Right atrium auricular region (tissue), 2 donors: ENCODE measurements around the gene KREMEN2. TPM values are rescaled to one million over a fixed set of nuclear protein-coding genes. Genes with fewer than 3 reads are reported as not detected.

ENCODE experiments used
- DNase-seq: peaks from one replicate; pipeline ENCODE4 v3.0.0-alpha.2; 2019; ENCODE audit warnings: low spot score
- H3K27ac ChIP-seq, 2 donors: fragments of 200-600 bp; sonication (generic); 1 replicate in 1 of 2; 2 replicates in 1 of 2; pipeline ENCODE4 v1.5.1; 2016 to 2019
- H3K27me3 ChIP-seq, 2 donors: fragments of 200-600 bp; sonication (generic); one replicate each; pipeline versions ENCODE4 v1.5.1 to v1.6.0; 2017 to 2019
- H3K36me3 ChIP-seq: fragments of 200-600 bp; sonication (generic); one replicate; pipeline ENCODE4 v1.5.1; 2016
- H3K4me1 ChIP-seq, 2 donors: fragments of 200-600 bp; sonication (generic); one replicate each; pipeline versions ENCODE4 v1.5.1 to v1.6.0; 2017 to 2019
- H3K4me3 ChIP-seq, 2 donors: fragments of 200-600 bp; sonication (generic); 1 replicate in 1 of 2; 2 replicates in 1 of 2; pipeline ENCODE4 v1.5.1; 2017 to 2019; ENCODE audit warnings: mild to moderate bottlenecking in 1 of 2, moderate library complexity in 1 of 2
- H3K9me3 ChIP-seq, 2 donors: fragments of 200-600 bp; sonication (generic); one replicate each; pipeline ENCODE4 v1.5.1; 2019
- total RNA-seq, 2 donors: library from RNA; depleted of rRNA; stranded (reverse); fragments of >200 nt; gene quantifications; one replicate each; pipeline ENCODE4 v1.1.0, GENCODE V29; 2016
- TF ChIP-seq, protein P1 (sequence below), 2 donors: fragments of 200-600 bp; sonication (generic); IDR thresholded peaks; one replicate each; pipeline ENCODE4 v1.5.1; 2019; ENCODE audit warnings: antibody characterized with exemption in 2 of 2

Gene KREMEN2
- total RNA-seq, 2 donors from 2014 or later: not detected

DNA sequence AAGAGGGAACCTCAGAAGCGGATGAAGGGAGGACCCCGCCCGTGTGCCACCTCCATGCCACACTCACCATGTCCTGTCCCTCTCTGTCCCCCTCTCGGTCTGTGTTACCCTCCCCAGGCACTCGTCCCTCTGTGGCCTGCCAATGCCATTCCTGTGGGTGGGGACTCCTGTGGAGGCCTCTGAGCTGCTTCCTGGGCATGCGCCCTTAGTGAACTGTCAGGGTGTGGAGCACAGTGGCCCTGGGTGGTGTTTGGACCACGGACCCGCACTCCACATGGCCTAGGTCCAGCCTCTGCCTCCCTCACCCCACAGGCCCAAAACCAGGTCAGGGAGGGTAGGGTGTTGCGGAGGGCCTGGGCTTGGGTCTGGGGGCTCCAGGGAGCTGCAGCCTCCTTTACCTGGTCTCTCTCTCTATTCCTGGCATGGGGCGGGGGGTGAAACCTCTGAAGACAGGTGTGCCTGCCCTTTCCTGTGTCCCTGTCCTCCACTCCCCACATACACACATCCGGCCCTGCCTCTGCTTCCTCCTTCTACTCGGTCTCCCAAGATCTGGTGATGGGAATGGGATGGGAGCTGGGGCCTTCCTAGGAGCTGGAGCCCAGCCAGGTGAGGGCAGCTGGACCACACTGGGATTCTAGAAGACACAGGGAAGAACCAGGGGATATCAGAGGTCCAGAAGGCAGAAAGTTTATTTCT lies 27.6 kb downstream of the KREMEN2 start:
- TF ChIP-seq, protein P1, sequence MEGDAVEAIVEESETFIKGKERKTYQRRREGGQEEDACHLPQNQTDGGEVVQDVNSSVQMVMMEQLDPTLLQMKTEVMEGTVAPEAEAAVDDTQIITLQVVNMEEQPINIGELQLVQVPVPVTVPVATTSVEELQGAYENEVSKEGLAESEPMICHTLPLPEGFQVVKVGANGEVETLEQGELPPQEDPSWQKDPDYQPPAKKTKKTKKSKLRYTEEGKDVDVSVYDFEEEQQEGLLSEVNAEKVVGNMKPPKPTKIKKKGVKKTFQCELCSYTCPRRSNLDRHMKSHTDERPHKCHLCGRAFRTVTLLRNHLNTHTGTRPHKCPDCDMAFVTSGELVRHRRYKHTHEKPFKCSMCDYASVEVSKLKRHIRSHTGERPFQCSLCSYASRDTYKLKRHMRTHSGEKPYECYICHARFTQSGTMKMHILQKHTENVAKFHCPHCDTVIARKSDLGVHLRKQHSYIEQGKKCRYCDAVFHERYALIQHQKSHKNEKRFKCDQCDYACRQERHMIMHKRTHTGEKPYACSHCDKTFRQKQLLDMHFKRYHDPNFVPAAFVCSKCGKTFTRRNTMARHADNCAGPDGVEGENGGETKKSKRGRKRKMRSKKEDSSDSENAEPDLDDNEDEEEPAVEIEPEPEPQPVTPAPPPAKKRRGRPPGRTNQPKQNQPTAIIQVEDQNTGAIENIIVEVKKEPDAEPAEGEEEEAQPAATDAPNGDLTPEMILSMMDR (IDR thresholded peaks at IDR 0.05): no peak
- Histone ChIP-seq H3K4me1 (peaks cover 0 to under 1% of the 10 kb centered on the region in 2 donors), H3K4me3 (no peak overlapping the region), H3K27ac (no peak overlapping the region), H3K27me3 (no peaks in the 10 kb centered on the region), H3K36me3 (no peaks in the 10 kb centered on the region), H3K9me3 (no peaks in the 10 kb centered on the region)
- no peak for DNase-seq

- DNase-seq: no peak
- Histone ChIP-seq H3K36me3 (no peaks in the 10 kb centered on the region), H3K27ac (no peak overlapping the region), H3K9me3 (no peaks in the 10 kb centered on the region), H3K27me3 (no peaks in the 10 kb centered on the region), H3K4me1 (no peaks in the 10 kb centered on the region), H3K4me3 (no peak overlapping the region)
- TF ChIP-seq, protein P1 (IDR thresholded peaks at IDR 0.05): no peak
Observed at GRCh38 chr16:2992383-2993081, 28.5 kb downstream of the KREMEN2 start.

DNA sequence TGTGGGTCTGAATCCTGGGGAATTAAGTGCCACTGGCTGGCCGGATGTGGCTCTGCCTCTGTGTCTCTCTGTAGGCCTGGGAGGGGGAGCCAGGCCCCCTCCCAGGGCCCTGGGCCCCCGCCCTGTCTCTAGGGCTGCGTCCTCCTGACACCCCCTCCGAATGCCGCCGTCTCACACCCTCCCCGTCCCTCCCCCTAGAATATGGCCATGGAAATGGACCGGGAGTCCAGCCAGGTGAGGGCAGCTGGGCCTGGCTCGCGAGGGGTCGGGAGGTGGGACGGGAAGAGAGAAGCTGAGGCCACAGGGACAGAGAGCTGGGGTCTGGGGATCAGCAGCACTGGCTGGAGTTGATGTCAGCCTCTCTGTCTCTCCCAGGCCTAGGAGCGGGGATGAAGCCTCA lies 32.2 kb downstream of the KREMEN2 start:
- H3K27ac ChIP-seq: no peak overlapping the region
- no peaks in the 10 kb centered on the region for H3K4me1 ChIP-seq
- no peak overlapping the region for H3K4me3 ChIP-seq
- TF ChIP-seq, protein P1 (IDR thresholded peaks at IDR 0.05): no peak
- H3K27me3 ChIP-seq: no peaks in the 10 kb centered on the region
- no peak for DNase-seq
- H3K36me3 ChIP-seq: no peaks in the 10 kb centered on the region
- H3K9me3 ChIP-seq: no peaks in the 10 kb centered on the region

GRCh38 chr16:2999929-3000328 lies 35.9 kb downstream of the KREMEN2 start:
- Histone ChIP-seq H3K4me1 (peaks cover 0 to 3% of the 10 kb centered on the region in 2 donors), H3K4me3 (no peak overlapping the region), H3K9me3 (no peaks in the 10 kb centered on the region), H3K27me3 (no peaks in the 10 kb centered on the region), H3K27ac (no peak overlapping the region), H3K36me3 (no peaks in the 10 kb centered on the region)
- no peak for DNase-seq
- TF ChIP-seq, protein P1 (IDR thresholded peaks at IDR 0.05): no peak

DNA sequence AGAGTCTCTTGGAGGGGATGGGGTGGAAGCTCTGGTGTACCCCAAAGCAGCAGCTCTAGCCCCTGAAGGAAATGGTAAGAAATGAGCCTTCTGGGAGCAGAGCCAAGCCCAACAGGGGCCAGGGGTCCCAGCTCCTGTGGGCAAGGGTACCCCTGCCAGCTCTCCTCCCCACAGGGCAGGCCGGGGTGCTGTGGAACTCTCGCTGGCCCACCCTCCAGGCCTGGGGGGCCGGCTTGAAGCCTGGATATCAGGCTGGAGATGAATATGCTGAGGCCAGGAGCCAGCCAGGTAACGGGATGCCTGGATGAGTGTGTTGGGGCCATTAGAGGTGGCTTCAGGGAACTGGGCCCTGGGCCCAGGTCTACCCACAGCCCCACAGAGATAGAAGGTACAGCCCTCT lies 36.5 kb downstream of the KREMEN2 start:
- Histone ChIP-seq H3K4me3 (no peak overlapping the region), H3K27me3 (no peaks in the 10 kb centered on the region), H3K9me3 (no peaks in the 10 kb centered on the region), H3K36me3 (no peaks in the 10 kb centered on the region), H3K27ac (no peak overlapping the region), H3K4me1 (peaks cover 0 to 5% of the 10 kb centered on the region in 2 donors)
- DNase-seq: no peak
- TF ChIP-seq, protein P1 (IDR thresholded peaks at IDR 0.05): no peak
